NOMO-1 treated with DMSO at 0.1 percent for 48 hours (cell line): ENCODE measurements around the gene CCNK.

Source experiments
- DNase-seq: peaks from one replicate; lab custom pipeline; 2025; ENCODE audit not compliant: unreplicated experiment; lab: John Stamatoyannopoulos, UW

Gene CCNK

GRCh38 chr14:99532310-99532709 lies 51.1 kb downstream of the CCNK start:
- DNase-seq, result no peak

- no peak for DNase-seq
These were observed 53.1 kb downstream of the CCNK start for GRCh38 chr14:99534333-99534732.

- no peak for DNase-seq
These were observed 53.7 kb downstream of the CCNK start for GRCh38 chr14:99534863-99535262.

GRCh38 chr14:99535448-99535847 lies 54.2 kb downstream of the CCNK start:
- no peak for DNase-seq

GRCh38 chr14:99535908-99536778 lies 54.9 kb downstream of the CCNK start:
- DNase-seq, result no peak

- DNase-seq, result no peak
These were observed 56.2 kb downstream of the CCNK start for GRCh38 chr14:99537399-99537798.

- no peak for DNase-seq
These were observed 57.1 kb downstream of the CCNK start for GRCh38 chr14:99538275-99538674.

- DNase-seq, result no peak
These were observed 57.5 kb downstream of the CCNK start for GRCh38 chr14:99538733-99539132.

GRCh38 chr14:99539491-99539890 lies 58.3 kb downstream of the CCNK start:
- no peak for DNase-seq

GRCh38 chr14:99540196-99541032 lies 59.2 kb downstream of the CCNK start:
- DNase-seq, result no peak

GRCh38 chr14:99541211-99541610 lies 60.0 kb downstream of the CCNK start:
- DNase-seq, result no peak

GRCh38 chr14:99541677-99542470 lies 60.7 kb downstream of the CCNK start:
- no peak for DNase-seq

- no peak for DNase-seq
These were observed 61.4 kb downstream of the CCNK start for GRCh38 chr14:99542566-99542965.

GRCh38 chr14:99543370-99543769 lies 62.2 kb downstream of the CCNK start:
- no peak for DNase-seq

GRCh38 chr14:99543985-99544384 lies 62.8 kb downstream of the CCNK start:
- DNase-seq, result no peak

- no peak for DNase-seq
These were observed 63.8 kb downstream of the CCNK start for GRCh38 chr14:99544991-99545390.

- no peak for DNase-seq
These were observed 64.4 kb downstream of the CCNK start for GRCh38 chr14:99545586-99545985.

- no peak for DNase-seq
These were observed 65.1 kb downstream of the CCNK start for GRCh38 chr14:99546234-99546879.

GRCh38 chr14:99548255-99548654 lies 67.0 kb downstream of the CCNK start:
- no peak for DNase-seq

GRCh38 chr14:99548871-99549515 lies 67.8 kb downstream of the CCNK start:
- no peak for DNase-seq
